T-cell (primary cell): ENCODE results near the gene BNIP1. TPM values are rescaled to one million over a fixed set of nuclear protein-coding genes. Genes with fewer than 3 reads are reported as not detected.
A peak's percentile ranks its signal among the peaks of the same experiment; 100 is the strongest.

Experiments
- ATAC-seq, 4 experiments: fragments of 200-7000 bp in 3 of 4; fragments of 150-1000 bp in 1 of 4; cut with Tn5 transposase; replicated peaks in 1 of 4; 1 replicate in 3 of 4; 2 replicates in 1 of 4; pipeline ENCODE4 v1.10.0; 2021; ENCODE audit warnings: moderate library complexity in 3 of 4, mild to moderate bottlenecking in 2 of 4, moderate number of reproducible peaks in 1 of 4
- CTCF ChIA-PET, 2 donors: fragments of 300-600 bp; sonication (Branson Sonifier 250); formaldehyde crosslinking; loops; one replicate each; lab custom pipeline; 2022; ENCODE audit warnings: antibody characterized with exemption in 2 of 2; lab: Charles Lee
- POLR2A ChIA-PET, 2 donors: fragments of 300-600 bp; sonication (Branson Sonifier 250); formaldehyde crosslinking; loops; one replicate each; lab custom pipeline; 2022; ENCODE audit warnings: antibody characterized with exemption in 2 of 2; lab: Charles Lee
- DNase-seq, 35 experiments: peaks; one replicate each; pipeline versions ENCODE4 v3.0.0 to v3.0.0-alpha.2; 2013 to 2023
- H3K27ac ChIP-seq: one replicate; pipeline ENCODE4 v1.5.1; 2013; ENCODE audit warnings: low read length
- H3K27me3 ChIP-seq, 2 experiments: replicated peaks in 1 of 2; 1 replicate in 1 of 2; 2 replicates in 1 of 2; pipeline versions ENCODE4 v1.6.1 to v1.7.0; 2013; ENCODE audit warnings: low read length in 1 of 2, mixed read lengths in 1 of 2; ENCODE audit not compliant: control insufficient read depth in 2 of 2, insufficient read depth in 2 of 2; ENCODE audit errors: extremely low read depth in 1 of 2
- H3K36me3 ChIP-seq, 2 donors: 1 replicate in 1 of 2; 2 replicates in 1 of 2; pipeline versions ENCODE4 v1.6.1 to v1.7.0; 2013; ENCODE audit warnings: low read length in 1 of 2; ENCODE audit not compliant: control insufficient read depth in 2 of 2, insufficient read depth in 1 of 2; ENCODE audit errors: extremely low read depth in 1 of 2
- H3K4me1 ChIP-seq, 2 experiments: 1 replicate in 1 of 2; 2 replicates in 1 of 2; pipeline versions ENCODE4 v1.6.1 to v1.7.0; 2013; ENCODE audit warnings: low read length in 2 of 2, mixed read lengths in 1 of 2; ENCODE audit not compliant: insufficient read depth in 2 of 2, control insufficient read depth in 1 of 2; ENCODE audit errors: extremely low read depth in 1 of 2
- H3K4me3 ChIP-seq, 2 donors: 1 replicate in 1 of 2; 2 replicates in 1 of 2; pipeline versions ENCODE4 v1.5.1 to v1.7.0; 2013; ENCODE audit warnings: mild to moderate bottlenecking in 2 of 2, low read length in 1 of 2, moderate library complexity in 1 of 2; ENCODE audit not compliant: control insufficient read depth in 1 of 2; ENCODE audit errors: extremely low read depth in 1 of 2
- H3K9me3 ChIP-seq: 2 replicates; pipeline ENCODE4 v1.7.0; 2013
- H3K27ac Mint-ChIP-seq, 2 donors: one replicate each; pipeline ENCODE4 v1.8.0; 2020 to 2021; ENCODE audit warnings: mild to moderate bottlenecking in 2 of 2, mixed read lengths in 2 of 2
- H3K27me3 Mint-ChIP-seq, 2 donors: one replicate each; pipeline ENCODE4 v1.8.0; 2021 to 2022; ENCODE audit warnings: mixed read lengths in 2 of 2
- H3K36me3 Mint-ChIP-seq: one replicate; pipeline ENCODE4 v1.8.0; 2021; ENCODE audit warnings: mixed read lengths
- H3K4me1 Mint-ChIP-seq, 3 donors: one replicate each; pipeline ENCODE4 v1.8.0; 2020 to 2022; ENCODE audit warnings: mixed read lengths in 3 of 3, mild to moderate bottlenecking in 1 of 3
- H3K4me3 Mint-ChIP-seq, 3 donors: one replicate each; pipeline ENCODE4 v1.8.0; 2020 to 2022; ENCODE audit warnings: mild to moderate bottlenecking in 3 of 3, mixed read lengths in 3 of 3, moderate library complexity in 3 of 3
- H3K9me3 Mint-ChIP-seq, 3 donors: one replicate each; pipeline ENCODE4 v1.8.0; 2020 to 2022; ENCODE audit warnings: mixed read lengths in 3 of 3
- WGBS: methylation state at CpG from one replicate; pipeline ENCODE4 v1.1.5; 2013; ENCODE audit warnings: missing lambda C conversion rate; ENCODE audit not compliant: insufficient coverage; 5-methylcytosine and 5-hydroxymethylcytosine counted together
- total RNA-seq, 35 experiments: library from RNA in 6 of 35; stranded (reverse) in 6 of 35; fragments of 120-200 nt in 1 of 35; gene quantifications; one replicate each; pipeline versions ENCODE4 v1.2.1 to v1.2.4 and lab custom pipeline; 2013 to 2026

Gene BNIP1
- total RNA-seq, 5 donors from 2014 or later (not counting 1 experiment from before 2014, with no cell fraction given) = 7.0 to 27.1 (median 9.4) TPM

DNA sequence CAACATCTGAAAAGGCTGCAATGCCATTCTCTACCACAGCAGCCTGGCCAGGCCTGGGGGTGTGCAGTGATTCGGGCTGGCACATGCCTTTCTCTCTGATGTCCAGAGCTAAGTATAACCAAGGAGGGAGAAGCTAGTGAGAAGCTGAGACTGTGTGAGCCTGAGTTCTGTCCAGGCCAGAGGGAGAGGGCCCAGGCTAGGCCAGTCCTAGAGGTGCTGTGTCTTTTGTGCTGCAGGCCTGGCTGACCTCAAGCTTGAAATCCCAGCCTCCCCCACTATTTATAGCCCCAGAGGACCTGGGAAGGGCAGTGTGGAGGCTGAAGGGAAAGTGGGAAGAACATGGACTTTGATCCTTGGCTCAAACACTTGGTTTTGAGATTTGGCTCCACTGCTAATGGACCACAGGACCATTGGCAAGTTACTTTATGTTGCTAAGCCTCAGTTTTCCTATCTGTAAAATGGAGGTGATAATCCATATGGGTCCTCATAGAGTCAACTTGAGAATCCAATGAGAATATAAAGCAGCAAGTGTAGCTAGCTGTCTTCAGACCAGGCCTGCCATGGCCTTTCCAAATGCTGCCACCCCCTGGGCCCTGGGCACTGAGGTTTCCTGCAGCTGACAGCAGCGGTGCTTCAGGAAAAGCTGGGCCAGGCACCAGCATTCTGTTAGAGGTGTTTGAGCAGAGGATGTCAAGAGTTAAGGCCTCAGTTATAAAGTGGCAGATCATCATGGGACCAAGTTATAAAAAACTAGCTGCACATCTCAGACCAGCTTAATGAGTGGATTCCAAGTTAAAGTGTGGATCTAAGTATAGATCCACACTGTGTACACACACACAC lies 21.1 kb downstream of the BNIP1 start:
- Histone ChIP-seq H3K4me3 (no peak overlapping the region), H3K27me3 (no peaks in the 10 kb centered on the region), H3K27ac (no peak overlapping the region), H3K36me3 (peaks cover 12 to 31% of the 10 kb centered on the region in 2 donors), H3K9me3 (no peaks in the 10 kb centered on the region), H3K4me1 (no peaks in the 10 kb centered on the region)
- Mint-ChIP-seq H3K9me3 (no peaks in the 10 kb centered on the region), H3K4me1 (no peaks in the 10 kb centered on the region), H3K36me3 (peaks cover 34% of the 10 kb centered on the region), H3K27ac (no peak overlapping the region), H3K4me3 (no peak overlapping the region), H3K27me3 (no peaks in the 10 kb centered on the region)
- ChIA-PET CTCF (interaction anchor here in 1 of 2 donors (0.6 kb wide), 1 partner anchor 8 kb away, joined by 4 read pairs; no protein-coding TSS in a partner anchor), POLR2A (interaction anchor here in 1 of 2 donors (0.6 kb wide), 1 partner anchor 9 kb away, joined by 3 read pairs; no protein-coding TSS in a partner anchor)
- no CpG with 5 or more reads among the region's 2 CpGs for WGBS
- DNase-seq = no peak
- ATAC-seq = no peak

DNA sequence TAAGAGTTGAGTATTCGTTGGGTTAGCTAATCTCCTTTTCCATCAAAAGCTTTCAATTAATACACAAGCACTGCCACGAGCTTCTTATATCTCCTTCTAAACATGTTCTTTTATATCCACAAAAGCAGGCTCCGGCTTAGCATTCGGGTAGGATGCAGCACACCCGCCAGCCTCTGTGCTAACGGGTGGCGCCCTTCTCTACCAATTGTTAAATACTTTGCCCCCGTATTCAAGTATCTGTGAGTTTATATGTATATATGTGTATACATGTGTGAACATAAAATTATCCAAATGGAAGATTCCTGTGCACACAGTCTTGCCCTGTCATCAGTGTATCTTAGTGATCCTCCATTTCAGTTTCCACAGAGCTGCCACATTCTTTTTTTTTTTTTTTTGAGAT lies 27.8 kb downstream of the BNIP1 start:
- H3K4me1 Mint-ChIP-seq = no peaks in the 10 kb centered on the region
- no peaks in the 10 kb centered on the region for H3K27me3 Mint-ChIP-seq
- Histone ChIP-seq H3K4me1 (no peaks in the 10 kb centered on the region), H3K4me3 (no peak overlapping the region), H3K27ac (no peak overlapping the region), H3K27me3 (peaks cover 0 to 3% of the 10 kb centered on the region in 2 experiments), H3K36me3 (no peaks in the 10 kb centered on the region), H3K9me3 (no peaks in the 10 kb centered on the region)
- ATAC-seq = no peak
- no CpG with 5 or more reads among the region's 8 CpGs for WGBS
- H3K9me3 Mint-ChIP-seq = peaks cover 0 to 5% (median 0%) of the 10 kb centered on the region in 3 donors
- H3K36me3 Mint-ChIP-seq = no peaks in the 10 kb centered on the region
- H3K4me3 Mint-ChIP-seq = no peak overlapping the region
- ChIA-PET CTCF (no interaction called here), POLR2A (interaction anchor here in 1 of 2 donors (0.6 kb wide), 1 partner anchor 760 kb away, joined by 3 read pairs; no protein-coding TSS in a partner anchor)
- H3K27ac Mint-ChIP-seq = no peak overlapping the region
- no peak for DNase-seq

- no CpG with 5 or more reads among the region's 4 CpGs for WGBS
- ChIA-PET POLR2A (no interaction called here), CTCF (no interaction called here)
Measured at GRCh38 chr5:173175523-173175922, 31.2 kb downstream of the BNIP1 start.

GRCh38 chr5:173178369-173178910 lies 34.1 kb downstream of the BNIP1 start:
- ATAC-seq (no peak), DNase-seq (no peak)
- no peak overlapping the region for H3K4me3 ChIP-seq
- H3K4me3 Mint-ChIP-seq = no peak overlapping the region
- no peaks in the 10 kb centered on the region for H3K36me3 ChIP-seq
- no peak overlapping the region for H3K27ac Mint-ChIP-seq
- H3K9me3 ChIP-seq = no peaks in the 10 kb centered on the region
- no peaks in the 10 kb centered on the region for H3K4me1 ChIP-seq
- no peaks in the 10 kb centered on the region for H3K36me3 Mint-ChIP-seq
- CTCF ChIA-PET = no interaction called here
- peaks cover 2 to 7% (median 4%) of the 10 kb centered on the region in 3 donors for H3K9me3 Mint-ChIP-seq
- POLR2A ChIA-PET = no interaction called here
- peaks cover 0 to 2% (median 0%) of the 10 kb centered on the region in 3 donors for H3K4me1 Mint-ChIP-seq
- no peak overlapping the region for H3K27ac ChIP-seq
- peaks cover 3 to 4% of the 10 kb centered on the region in 2 donors for H3K27me3 Mint-ChIP-seq
- peaks cover 0 to 12% of the 10 kb centered on the region in 2 experiments for H3K27me3 ChIP-seq
- 55% methylated on average over 7 of the region's 12 CpGs for WGBS

More at GRCh38 chr5:173175523-173175922, 31.2 kb downstream of the BNIP1 start:
- H3K4me1 Mint-ChIP-seq = peaks cover 0 to 2% (median 0%) of the 10 kb centered on the region in 3 donors
- DNase-seq = no peak
- H3K4me3 Mint-ChIP-seq = no peak overlapping the region
- no peaks in the 10 kb centered on the region for H3K36me3 ChIP-seq
- no peak overlapping the region for H3K4me3 ChIP-seq
- peaks cover 0 to 12% of the 10 kb centered on the region in 2 experiments for H3K27me3 ChIP-seq
- H3K27ac ChIP-seq = no peak overlapping the region
- H3K36me3 Mint-ChIP-seq = no peaks in the 10 kb centered on the region
- H3K4me1 ChIP-seq = no peaks in the 10 kb centered on the region
- peaks cover 3 to 4% of the 10 kb centered on the region in 2 donors for H3K27me3 Mint-ChIP-seq
- ATAC-seq = no peak
- H3K9me3 ChIP-seq = no peaks in the 10 kb centered on the region
- H3K27ac Mint-ChIP-seq = no peak overlapping the region
- peaks cover 0 to 13% (median 4%) of the 10 kb centered on the region in 3 donors for H3K9me3 Mint-ChIP-seq

GRCh38 chr5:173180331-173180730 lies 36.0 kb downstream of the BNIP1 start:
- WGBS = 45% methylated on average over 2 of the region's 2 CpGs
- Mint-ChIP-seq H3K27me3 (peaks cover 3 to 4% of the 10 kb centered on the region in 2 donors), H3K4me1 (peaks cover 0 to 2% (median 0%) of the 10 kb centered on the region in 3 donors), H3K9me3 (peaks cover 2 to 7% (median 4%) of the 10 kb centered on the region in 3 donors), H3K27ac (no peak overlapping the region), H3K4me3 (no peak overlapping the region), H3K36me3 (no peaks in the 10 kb centered on the region)
- no peaks in the 10 kb centered on the region for H3K4me1 ChIP-seq
- no peaks in the 10 kb centered on the region for H3K9me3 ChIP-seq
- POLR2A ChIA-PET = interaction anchor here in 1 of 2 donors (0.7 kb wide), 1 partner anchor 97 kb away, joined by 3 read pairs; no protein-coding TSS in a partner anchor
- ATAC-seq = no peak
- H3K27me3 ChIP-seq = peaks cover 0 to 10% of the 10 kb centered on the region in 2 experiments
- no peak overlapping the region for H3K27ac ChIP-seq
- no peaks in the 10 kb centered on the region for H3K36me3 ChIP-seq
- H3K4me3 ChIP-seq = no peak overlapping the region
- DNase-seq = no peak
- CTCF ChIA-PET = no interaction called here

- Histone ChIP-seq H3K27me3 (peaks cover 0 to 4% of the 10 kb centered on the region in 2 experiments), H3K36me3 (no peaks in the 10 kb centered on the region), H3K4me3 (no peak overlapping the region), H3K9me3 (no peaks in the 10 kb centered on the region), H3K27ac (no peak overlapping the region), H3K4me1 (no peaks in the 10 kb centered on the region)
- ATAC-seq = peak in 1 of 4 experiments; percentile 51
- peak in 3 of 35 experiments; percentile 3 to 14 (median 11) for DNase-seq
- POLR2A ChIA-PET = no interaction called here
- WGBS = 88% methylated on average over 11 of the region's 11 CpGs
- no peaks in the 10 kb centered on the region for H3K36me3 Mint-ChIP-seq
- H3K27me3 Mint-ChIP-seq = peaks cover 1 to 4% of the 10 kb centered on the region in 2 donors
- H3K27ac Mint-ChIP-seq = no peak overlapping the region
- H3K4me1 Mint-ChIP-seq = no peaks in the 10 kb centered on the region
- H3K4me3 Mint-ChIP-seq = no peak overlapping the region
- CTCF ChIA-PET = interaction anchor here in 1 of 2 donors (1.1 kb wide), 1 partner anchor 204 kb away, joined by 3 read pairs; the partner anchor contains the start of gene ATP6V0E1
- H3K9me3 Mint-ChIP-seq = no peaks in the 10 kb centered on the region
Measured at GRCh38 chr5:173187054-173187743, 42.9 kb downstream of the BNIP1 start.
